Measurements from ENCODE around the gene TGM6.

The TGM6 gene

DNA sequence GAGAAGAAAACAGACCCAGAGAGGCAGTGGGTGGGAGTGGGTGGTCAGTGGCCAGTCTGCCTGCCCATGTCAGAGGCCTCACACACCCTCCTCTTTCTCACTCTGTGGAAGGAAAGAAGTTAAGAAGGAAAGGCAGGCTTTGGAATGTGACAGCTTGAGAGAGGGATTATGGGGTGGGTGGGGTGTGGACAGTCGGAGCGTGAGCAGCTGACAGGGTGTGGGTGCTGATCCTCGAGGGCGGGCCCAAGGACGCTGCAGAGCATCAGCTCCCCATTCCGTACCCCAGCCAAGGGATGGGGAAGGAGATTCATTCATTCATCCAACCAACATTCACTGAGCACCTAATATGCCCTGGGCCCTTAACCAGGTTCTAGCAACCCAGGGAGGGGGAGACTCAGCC, 4.8 kb downstream of the TGM6 start:
- Histone ChIP-seq H3K9ac (ENCODE audit: low read depth, low read length) (no peak overlapping the region), H3K4me1 (ENCODE audit: control insufficient read depth, insufficient read depth, low read length) (0 out of 2 replicates have a peak, but pooled peaks cover under 1% of the 10 kb centered on the region), H3K4me3 (ENCODE audit: low read depth, low read length) (no peak overlapping the region), H3K36me3 (ENCODE audit: control insufficient read depth, insufficient read depth, low read length) (no peaks in the 10 kb centered on the region), H3K9me3 (ENCODE audit: control insufficient read depth, insufficient read depth, low read length) (no peaks in the 10 kb centered on the region; the same call in 1 of the 2 replicates), H3K27me3 (ENCODE audit: control insufficient read depth, insufficient read depth, low read length) (no peaks in the 10 kb centered on the region), H3K27ac (ENCODE audit: low read depth, low read length) (no peak overlapping the region)

DNA sequence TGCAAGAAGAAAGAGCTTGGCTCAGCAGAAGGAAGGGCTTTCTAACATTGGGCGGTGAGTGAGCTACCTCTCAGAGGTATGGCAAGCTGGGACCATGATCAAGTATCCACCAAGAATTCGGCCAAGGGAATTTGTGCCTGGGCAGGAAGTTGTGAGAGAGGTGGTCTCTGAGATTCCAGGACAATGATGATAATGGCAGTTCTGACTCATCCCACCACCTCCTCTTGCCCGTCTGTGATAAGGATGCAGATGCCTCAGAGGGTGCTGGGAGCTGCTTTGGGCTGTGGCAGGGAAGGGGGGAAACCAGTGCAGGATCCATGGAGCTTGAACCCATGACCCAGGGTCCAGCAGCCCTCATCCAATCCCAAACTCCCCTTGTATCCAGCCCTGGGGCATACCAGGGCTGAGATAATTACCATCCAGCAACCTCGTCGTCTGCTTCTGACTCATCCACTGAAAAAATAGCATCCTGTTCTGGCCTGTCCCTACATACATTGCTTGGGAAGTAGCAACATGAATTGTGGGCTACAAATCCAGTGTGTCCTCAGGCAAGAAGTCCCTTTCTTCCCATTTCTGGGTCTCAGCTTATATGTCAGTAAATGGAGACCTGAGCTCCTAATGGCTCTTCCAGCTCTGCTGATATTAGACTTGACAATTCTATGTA, 5.9 kb downstream of the TGM6 start:
- H3K9me3 ChIP-seq (ENCODE audit: control insufficient read depth, insufficient read depth, low read length): no peaks in the 10 kb centered on the region; the same call in 1 of the 2 replicates

DNA sequence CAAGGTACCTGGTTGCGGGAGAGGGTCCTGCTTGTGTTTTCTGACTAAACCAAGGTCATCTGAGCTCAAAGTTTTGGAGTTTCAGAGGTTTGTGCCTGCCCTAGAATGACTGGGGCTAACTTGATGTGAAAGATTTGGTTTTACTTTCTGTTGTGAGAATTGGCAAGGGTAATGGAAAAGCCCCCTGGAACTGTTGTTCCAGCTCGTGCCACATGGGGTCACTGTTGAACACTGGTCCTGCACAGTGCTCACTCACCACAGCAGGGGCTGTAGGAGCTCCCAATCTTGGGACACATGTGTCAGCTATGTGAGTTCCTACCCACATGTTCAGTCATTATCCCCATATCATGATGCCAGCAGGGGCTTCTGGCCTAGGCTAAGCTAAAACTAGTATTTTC, 6.5 kb downstream of the TGM6 start:
- Histone ChIP-seq H3K9me3 (ENCODE audit: control insufficient read depth, insufficient read depth, low read length) (no peaks in the 10 kb centered on the region; the same call in 1 of the 2 replicates), H3K9ac (ENCODE audit: low read depth, low read length) (no peak overlapping the region), H3K36me3 (ENCODE audit: control insufficient read depth, insufficient read depth, low read length) (no peaks in the 10 kb centered on the region), H3K27me3 (ENCODE audit: control insufficient read depth, insufficient read depth, low read length) (no peaks in the 10 kb centered on the region), H3K27ac (ENCODE audit: low read depth, low read length) (no peak overlapping the region), H3K4me1 (ENCODE audit: control insufficient read depth, insufficient read depth, low read length) (no peaks in the 10 kb centered on the region), H3K4me3 (ENCODE audit: low read depth, low read length) (no peak overlapping the region)

More for the DNA sequence above, 5.9 kb downstream of the TGM6 start:
- Histone ChIP-seq H3K4me1 (ENCODE audit: control insufficient read depth, insufficient read depth, low read length) (no peaks in the 10 kb centered on the region), H3K9ac (ENCODE audit: low read depth, low read length) (no peak overlapping the region), H3K4me3 (ENCODE audit: low read depth, low read length) (no peak overlapping the region), H3K36me3 (ENCODE audit: control insufficient read depth, insufficient read depth, low read length) (no peaks in the 10 kb centered on the region), H3K27me3 (ENCODE audit: control insufficient read depth, insufficient read depth, low read length) (no peaks in the 10 kb centered on the region), H3K27ac (ENCODE audit: low read depth, low read length) (no peak overlapping the region)

DNA sequence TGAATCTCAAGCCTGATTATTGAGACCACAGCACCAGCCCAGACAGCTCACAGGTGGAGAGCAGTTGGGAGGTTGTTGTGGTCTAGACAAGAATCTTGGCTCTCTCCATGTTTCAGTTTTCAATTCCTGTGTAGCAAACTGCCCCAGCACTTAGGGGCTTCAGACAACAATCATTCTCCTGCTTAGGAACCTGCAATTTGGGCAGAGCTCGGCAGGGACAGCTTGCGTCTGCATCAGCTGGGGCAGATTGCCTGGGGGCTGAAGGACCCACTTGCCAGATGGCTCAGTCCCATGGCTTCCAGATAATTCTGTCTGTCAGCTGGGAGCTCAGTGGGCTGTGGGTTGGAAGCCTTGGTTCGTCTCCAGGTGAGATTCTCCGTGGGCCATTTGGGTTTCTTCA, 6.9 kb downstream of the TGM6 start:
- H3K36me3 ChIP-seq (ENCODE audit: control insufficient read depth, insufficient read depth, low read length): no peaks in the 10 kb centered on the region

DNA sequence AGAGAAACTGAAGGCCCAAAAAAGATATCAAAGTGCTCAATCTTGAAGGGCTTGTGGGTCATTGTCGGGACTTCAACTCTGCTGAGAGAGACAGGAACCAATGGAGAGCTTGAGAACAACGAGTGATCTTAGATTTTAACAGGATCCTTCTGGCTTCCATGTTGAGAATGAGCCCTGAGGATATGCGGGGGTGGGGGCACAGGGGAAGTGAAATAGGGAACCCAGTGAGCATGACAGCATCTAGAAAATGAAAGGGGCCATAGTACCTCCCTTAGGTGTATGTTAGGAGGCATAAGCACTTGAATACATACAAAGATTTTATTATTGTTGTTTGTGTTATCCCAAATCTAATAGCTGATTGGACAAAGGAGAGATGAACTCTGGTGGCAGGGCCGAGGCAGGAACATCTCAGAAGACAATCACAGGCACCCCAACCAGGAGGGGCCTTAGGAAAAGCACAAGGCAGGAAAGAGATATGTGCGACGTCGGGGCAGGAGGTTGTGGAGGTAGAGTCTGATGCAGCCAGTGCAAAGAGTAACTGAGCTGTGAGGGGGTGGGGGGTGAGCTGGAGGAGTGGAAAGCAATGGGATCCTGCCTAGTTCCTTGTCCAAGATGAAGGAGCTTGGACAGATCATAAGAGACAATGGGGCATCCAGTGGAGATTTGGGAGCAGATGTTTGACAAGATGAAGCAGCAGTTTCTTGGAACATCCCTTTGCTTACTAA, 10.4 kb downstream of the TGM6 start:
- Histone ChIP-seq H3K9me3 (ENCODE audit: control insufficient read depth, insufficient read depth, low read length) (no peaks in the 10 kb centered on the region; the same call in 1 of the 2 replicates), H3K4me3 (ENCODE audit: low read depth, low read length) (no peak overlapping the region), H3K27me3 (ENCODE audit: control insufficient read depth, insufficient read depth, low read length) (no peaks in the 10 kb centered on the region), H3K36me3 (ENCODE audit: control insufficient read depth, insufficient read depth, low read length) (no peaks in the 10 kb centered on the region), H3K27ac (ENCODE audit: low read depth, low read length) (no peak overlapping the region), H3K4me1 (ENCODE audit: control insufficient read depth, insufficient read depth, low read length) (no peaks in the 10 kb centered on the region), H3K9ac (ENCODE audit: low read depth, low read length) (no peak overlapping the region)

More for the DNA sequence above, 6.9 kb downstream of the TGM6 start:
- Histone ChIP-seq H3K9ac (ENCODE audit: low read depth, low read length) (no peak overlapping the region), H3K4me1 (ENCODE audit: control insufficient read depth, insufficient read depth, low read length) (no peaks in the 10 kb centered on the region), H3K27ac (ENCODE audit: low read depth, low read length) (no peak overlapping the region), H3K9me3 (ENCODE audit: control insufficient read depth, insufficient read depth, low read length) (no peaks in the 10 kb centered on the region; the same call in 1 of the 2 replicates), H3K4me3 (ENCODE audit: low read depth, low read length) (no peak overlapping the region), H3K27me3 (ENCODE audit: control insufficient read depth, insufficient read depth, low read length) (no peaks in the 10 kb centered on the region)

DNA sequence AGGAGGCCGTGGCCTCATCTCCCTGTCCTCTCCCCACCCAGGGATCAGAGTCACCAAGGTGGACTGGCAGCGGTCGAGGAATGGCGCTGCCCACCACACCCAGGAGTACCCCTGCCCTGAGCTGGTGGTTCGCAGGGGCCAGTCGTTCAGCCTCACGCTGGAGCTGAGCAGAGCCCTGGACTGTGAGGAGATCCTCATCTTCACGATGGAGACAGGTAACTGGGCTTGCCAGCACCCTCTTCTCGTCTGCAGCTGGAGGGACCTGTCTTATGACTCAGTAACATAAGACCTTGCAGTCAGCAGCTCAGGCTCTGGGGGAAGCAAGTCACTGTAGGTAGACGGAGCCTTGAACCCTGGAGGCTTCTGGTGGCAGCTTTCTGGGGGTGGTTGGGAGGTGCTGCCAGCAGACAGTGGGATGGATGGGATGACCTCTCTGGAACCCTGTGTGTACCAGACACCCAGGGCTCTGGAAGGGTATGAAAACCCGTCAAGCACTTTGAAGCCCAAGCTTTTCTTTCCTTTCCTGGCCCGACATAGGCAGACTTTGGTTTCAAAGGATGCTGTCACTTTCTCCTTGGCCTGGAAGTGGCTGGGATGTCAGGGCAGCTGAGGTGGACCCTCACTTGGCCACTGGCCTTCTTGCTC, 13.8 kb downstream of the TGM6 start:
- Histone ChIP-seq H3K9me3 (ENCODE audit: control insufficient read depth, insufficient read depth, low read length) (no peaks in the 10 kb centered on the region), H3K9ac (ENCODE audit: low read depth, low read length) (no peak overlapping the region), H3K27ac (ENCODE audit: low read depth, low read length) (no peak overlapping the region), H3K27me3 (ENCODE audit: control insufficient read depth, insufficient read depth, low read length) (no peaks in the 10 kb centered on the region), H3K36me3 (ENCODE audit: control insufficient read depth, insufficient read depth, low read length) (no peaks in the 10 kb centered on the region), H3K4me3 (ENCODE audit: low read depth, low read length) (no peak overlapping the region), H3K4me1 (ENCODE audit: control insufficient read depth, insufficient read depth, low read length) (no peaks in the 10 kb centered on the region)

DNA sequence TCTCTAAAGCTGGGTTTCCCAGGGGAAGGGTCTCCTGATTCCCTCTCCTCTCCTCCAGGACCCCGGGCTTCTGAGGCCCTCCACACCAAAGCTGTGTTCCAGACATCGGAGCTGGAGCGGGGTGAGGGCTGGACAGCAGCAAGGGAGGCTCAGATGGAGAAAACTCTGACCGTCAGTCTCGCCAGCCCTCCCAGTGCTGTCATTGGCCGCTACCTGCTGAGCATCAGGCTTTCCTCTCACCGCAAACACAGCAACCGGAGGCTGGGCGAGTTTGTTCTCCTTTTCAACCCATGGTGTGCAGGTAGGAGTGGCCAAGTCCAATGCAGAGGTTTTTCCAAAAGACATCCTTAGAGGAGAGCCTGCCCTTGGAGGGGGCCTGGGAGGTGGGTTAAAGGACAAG, 14.4 kb downstream of the TGM6 start:
- H3K36me3 ChIP-seq (ENCODE audit: control insufficient read depth, insufficient read depth, low read length): no peaks in the 10 kb centered on the region
- no peak overlapping the region for H3K27ac ChIP-seq (ENCODE audit: low read depth, low read length)
- H3K4me1 ChIP-seq (ENCODE audit: control insufficient read depth, insufficient read depth, low read length): no peaks in the 10 kb centered on the region
- H3K4me3 ChIP-seq (ENCODE audit: low read depth, low read length): no peak overlapping the region
- H3K9ac ChIP-seq (ENCODE audit: low read depth, low read length): no peak overlapping the region
- no peaks in the 10 kb centered on the region for H3K9me3 ChIP-seq (ENCODE audit: control insufficient read depth, insufficient read depth, low read length)
- H3K27me3 ChIP-seq (ENCODE audit: control insufficient read depth, insufficient read depth, low read length): no peaks in the 10 kb centered on the region

DNA sequence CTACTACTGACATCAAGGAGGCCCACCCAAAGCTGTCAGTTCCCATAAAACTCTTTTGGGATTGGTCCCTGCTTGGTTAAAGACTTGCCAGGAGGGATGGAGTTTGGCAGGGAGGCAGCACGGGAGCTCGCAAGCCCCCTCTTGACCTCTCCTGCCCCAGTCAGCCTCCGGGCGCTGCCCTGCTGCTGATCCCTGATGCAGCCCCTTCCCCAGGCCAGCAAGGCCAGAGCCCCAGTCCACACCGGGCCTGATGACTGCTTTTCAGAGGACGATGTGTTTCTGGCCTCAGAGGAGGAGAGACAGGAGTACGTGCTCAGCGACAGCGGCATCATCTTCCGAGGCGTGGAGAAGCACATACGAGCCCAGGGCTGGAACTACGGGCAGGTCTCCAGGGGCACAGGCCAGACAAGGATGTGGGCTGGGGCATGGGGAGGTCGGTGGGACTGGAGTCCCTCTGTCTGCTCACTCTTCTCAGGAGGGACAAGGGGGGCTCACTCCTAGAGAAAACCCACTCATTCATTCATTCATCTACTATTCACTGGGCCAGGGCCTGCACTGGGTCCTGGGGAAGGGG, 15.6 kb downstream of the TGM6 start:
- no peaks in the 10 kb centered on the region for H3K9me3 ChIP-seq (ENCODE audit: control insufficient read depth, insufficient read depth, low read length)
- H3K27ac ChIP-seq (ENCODE audit: low read depth, low read length): no peak overlapping the region
- H3K27me3 ChIP-seq (ENCODE audit: control insufficient read depth, insufficient read depth, low read length): no peaks in the 10 kb centered on the region
- no peaks in the 10 kb centered on the region for H3K4me1 ChIP-seq (ENCODE audit: control insufficient read depth, insufficient read depth, low read length)
- no peak overlapping the region for H3K4me3 ChIP-seq (ENCODE audit: low read depth, low read length)
- H3K36me3 ChIP-seq (ENCODE audit: control insufficient read depth, insufficient read depth, low read length): no peaks in the 10 kb centered on the region
- H3K9ac ChIP-seq (ENCODE audit: low read depth, low read length): no peak overlapping the region

DNA sequence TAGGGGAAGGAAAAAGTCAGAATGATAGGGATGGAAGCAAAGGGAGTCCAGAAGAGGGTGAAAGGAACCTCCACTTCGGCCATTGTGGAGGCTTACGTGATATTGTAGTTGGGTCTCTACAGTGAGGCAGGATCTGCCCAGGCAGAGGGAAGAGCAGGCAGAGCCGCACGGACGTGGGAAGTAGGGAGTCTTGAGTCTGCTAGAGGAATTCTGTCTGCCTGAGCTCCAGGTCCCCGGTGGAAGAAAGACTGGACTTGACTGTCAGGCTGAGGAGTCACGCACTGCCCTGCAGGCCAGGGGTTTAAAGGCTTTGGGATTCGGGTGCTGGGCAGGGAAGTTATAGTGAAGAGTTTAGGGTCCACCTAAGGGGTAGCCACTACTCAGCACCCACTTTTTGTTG, 16.4 kb downstream of the TGM6 start:
- no peak overlapping the region for H3K27ac ChIP-seq (ENCODE audit: low read depth, low read length)
- no peaks in the 10 kb centered on the region for H3K4me1 ChIP-seq (ENCODE audit: control insufficient read depth, insufficient read depth, low read length)
- no peaks in the 10 kb centered on the region for H3K27me3 ChIP-seq (ENCODE audit: control insufficient read depth, insufficient read depth, low read length)
- no peak overlapping the region for H3K4me3 ChIP-seq (ENCODE audit: low read depth, low read length)
- H3K36me3 ChIP-seq (ENCODE audit: control insufficient read depth, insufficient read depth, low read length): no peaks in the 10 kb centered on the region
- no peak overlapping the region for H3K9ac ChIP-seq (ENCODE audit: low read depth, low read length)
- no peaks in the 10 kb centered on the region for H3K9me3 ChIP-seq (ENCODE audit: control insufficient read depth, insufficient read depth, low read length)

DNA sequence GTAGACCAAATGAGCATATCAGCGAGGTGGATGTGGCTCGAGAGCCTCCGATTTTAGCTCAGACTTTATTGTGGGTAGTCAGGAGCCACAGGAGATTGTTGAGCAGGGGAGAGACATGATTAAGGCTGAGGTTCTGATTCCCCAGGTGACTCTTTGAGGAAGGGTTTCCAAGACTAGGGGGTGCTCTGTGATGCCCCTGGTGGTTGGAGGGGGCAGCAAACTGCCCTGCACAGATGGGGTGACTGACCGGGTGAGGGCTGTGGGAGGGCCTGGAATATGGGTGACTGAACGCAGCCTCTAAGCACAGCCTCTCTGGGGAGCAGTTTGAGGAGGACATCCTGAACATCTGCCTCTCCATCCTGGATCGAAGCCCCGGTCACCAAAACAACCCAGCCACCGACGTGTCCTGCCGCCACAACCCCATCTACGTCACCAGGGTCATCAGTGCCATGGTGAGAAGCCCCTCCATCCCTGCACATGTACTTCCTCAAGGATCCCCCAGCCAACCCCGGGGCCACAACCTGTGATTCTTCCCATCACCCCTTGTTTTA, 17.0 kb downstream of the TGM6 start:
- H3K4me3 ChIP-seq (ENCODE audit: low read depth, low read length): no peak overlapping the region
- H3K27ac ChIP-seq (ENCODE audit: low read depth, low read length): no peak overlapping the region
- H3K9ac ChIP-seq (ENCODE audit: low read depth, low read length): no peak overlapping the region
- no peaks in the 10 kb centered on the region for H3K9me3 ChIP-seq (ENCODE audit: control insufficient read depth, insufficient read depth, low read length)
- H3K4me1 ChIP-seq (ENCODE audit: control insufficient read depth, insufficient read depth, low read length): no peaks in the 10 kb centered on the region
- H3K36me3 ChIP-seq (ENCODE audit: control insufficient read depth, insufficient read depth, low read length): no peaks in the 10 kb centered on the region
- no peaks in the 10 kb centered on the region for H3K27me3 ChIP-seq (ENCODE audit: control insufficient read depth, insufficient read depth, low read length)
